Measurements from ENCODE around the gene DNAJC13. TPM values are rescaled to one million over a fixed set of nuclear protein-coding genes. Genes with fewer than 3 reads are reported as not detected.

The DNAJC13 gene
- total RNA-seq, 2 experiments from 2014 or later: 22.8 to 42.7 TPM

DNA sequence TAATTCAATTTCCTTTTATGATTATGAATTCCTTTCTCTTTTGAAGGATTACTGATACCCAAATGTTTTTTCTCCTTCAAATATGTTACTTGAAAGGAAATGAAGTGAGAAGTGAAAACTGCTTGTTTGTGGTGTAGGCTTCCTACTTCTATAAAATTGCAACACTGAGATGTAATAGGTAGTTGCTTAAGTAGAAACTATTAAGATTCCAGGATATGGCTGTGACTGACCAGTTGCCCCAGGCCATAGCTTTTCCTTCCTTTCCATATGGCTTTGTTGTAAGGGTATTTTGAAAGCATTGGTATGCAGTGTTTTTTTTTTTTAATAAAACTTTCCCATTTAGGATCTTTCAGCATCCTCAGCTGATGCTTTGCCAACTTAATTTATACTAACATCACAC lies 28.5 kb downstream of the DNAJC13 start:
- no peaks in the 10 kb centered on the region for H3K9me2 ChIP-seq (ENCODE audit: insufficient read depth, low read length)
- ChIA-PET POLR2A (interaction anchor here (0.6 to 1.6 kb wide), 5 partner anchors 10 to 59 kb away, joined by 3 to 6 read pairs (median 3); no protein-coding TSS in a partner anchor), CTCF (ENCODE audit: unreplicated experiment) (no interaction called here)
- no peak for DNase-seq (ENCODE audit: low spot score)
- TF ChIP-seq, protein P1, sequence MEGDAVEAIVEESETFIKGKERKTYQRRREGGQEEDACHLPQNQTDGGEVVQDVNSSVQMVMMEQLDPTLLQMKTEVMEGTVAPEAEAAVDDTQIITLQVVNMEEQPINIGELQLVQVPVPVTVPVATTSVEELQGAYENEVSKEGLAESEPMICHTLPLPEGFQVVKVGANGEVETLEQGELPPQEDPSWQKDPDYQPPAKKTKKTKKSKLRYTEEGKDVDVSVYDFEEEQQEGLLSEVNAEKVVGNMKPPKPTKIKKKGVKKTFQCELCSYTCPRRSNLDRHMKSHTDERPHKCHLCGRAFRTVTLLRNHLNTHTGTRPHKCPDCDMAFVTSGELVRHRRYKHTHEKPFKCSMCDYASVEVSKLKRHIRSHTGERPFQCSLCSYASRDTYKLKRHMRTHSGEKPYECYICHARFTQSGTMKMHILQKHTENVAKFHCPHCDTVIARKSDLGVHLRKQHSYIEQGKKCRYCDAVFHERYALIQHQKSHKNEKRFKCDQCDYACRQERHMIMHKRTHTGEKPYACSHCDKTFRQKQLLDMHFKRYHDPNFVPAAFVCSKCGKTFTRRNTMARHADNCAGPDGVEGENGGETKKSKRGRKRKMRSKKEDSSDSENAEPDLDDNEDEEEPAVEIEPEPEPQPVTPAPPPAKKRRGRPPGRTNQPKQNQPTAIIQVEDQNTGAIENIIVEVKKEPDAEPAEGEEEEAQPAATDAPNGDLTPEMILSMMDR (conservative IDR thresholded peaks at IDR 0.05; ENCODE audit: low read length): no peak
- TF ChIP-seq EZH2phosphoT487 (IDR thresholded peaks at IDR 0.05; ENCODE audit: borderline replicate concordance, low read depth, low read length): no peak
- no peak overlapping the region for H2AFZ ChIP-seq (ENCODE audit: low read length)
- intact Hi-C loops (cut with micrococcal nuclease; ENCODE audit: unreplicated experiment): no loop called here
- H3K4me1 ChIP-seq (ENCODE audit: insufficient read depth, low read length, poor library complexity, severe bottlenecking): no peaks in the 10 kb centered on the region
- H3K4me3 ChIP-seq (ENCODE audit: low read depth, low read length, poor library complexity, severe bottlenecking): no peak overlapping the region
- H3K4me2 ChIP-seq (ENCODE audit: low read length): no peak overlapping the region
- peaks cover 3% of the 10 kb centered on the region; the same call in 1 of the 2 replicates for H3K79me2 ChIP-seq (ENCODE audit: insufficient read depth, low read depth, low read length)
- H4K20me1 ChIP-seq (ENCODE audit: insufficient read depth, low read length): no peaks in the 10 kb centered on the region
- BruUV-seq (replicated peaks): no TSS peak
- no peaks in the 10 kb centered on the region for H3K9me3 ChIP-seq (ENCODE audit: low read length)
- peaks cover 49% of the 10 kb centered on the region for H3K36me3 ChIP-seq (ENCODE audit: insufficient read depth, low read length)
- H3K27ac ChIP-seq (ENCODE audit: low read depth, low read length, poor library complexity, severe bottlenecking): no peak overlapping the region

DNA sequence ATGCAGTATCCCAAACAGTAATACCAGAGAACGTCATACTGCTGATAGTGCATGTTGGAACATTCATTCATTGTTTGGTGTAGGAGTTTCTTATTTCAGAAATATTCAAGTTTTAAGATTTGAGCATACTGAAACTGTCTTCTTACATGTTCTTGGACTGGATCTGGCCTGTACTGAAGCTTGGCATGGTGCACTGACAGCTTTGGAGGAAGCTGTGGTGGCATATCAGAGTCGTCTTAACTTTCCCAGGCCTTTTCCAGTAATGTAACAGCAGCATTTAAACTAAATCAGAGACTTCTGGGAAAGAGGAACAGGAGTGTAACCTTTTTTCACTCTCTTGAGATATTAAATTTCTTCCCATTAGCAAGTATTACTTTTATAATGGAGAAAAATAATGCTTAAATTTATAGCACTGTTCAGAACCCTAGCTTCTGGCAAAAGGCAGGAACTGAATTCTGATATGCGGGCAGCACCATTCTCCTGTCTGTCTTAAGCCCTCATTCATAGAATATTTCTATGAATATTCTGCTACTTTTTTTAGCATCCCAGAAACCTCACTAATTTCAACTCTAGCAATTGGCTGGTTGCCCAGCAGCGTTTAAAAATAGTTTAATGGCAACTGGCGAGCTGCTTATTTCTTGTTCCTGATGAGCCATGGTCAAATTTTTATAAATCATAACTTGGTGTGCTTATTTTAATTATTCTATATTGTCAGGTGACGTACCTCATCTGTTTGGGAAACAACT lies 31.1 kb downstream of the DNAJC13 start:
- Histone ChIP-seq H3K4me3 (ENCODE audit: low read depth, low read length, poor library complexity, severe bottlenecking) (no peak overlapping the region), H3K9me3 (ENCODE audit: low read length) (no peaks in the 10 kb centered on the region), H3K27ac (ENCODE audit: low read depth, low read length, poor library complexity, severe bottlenecking) (no peak overlapping the region), H3K79me2 (ENCODE audit: insufficient read depth, low read depth, low read length) (peaks cover 2% of the 10 kb centered on the region; the same call in 1 of the 2 replicates), H4K20me1 (ENCODE audit: insufficient read depth, low read length) (no peaks in the 10 kb centered on the region), H3K9me2 (ENCODE audit: insufficient read depth, low read length) (no peaks in the 10 kb centered on the region), H2AFZ (ENCODE audit: low read length) (no peak overlapping the region), H3K36me3 (ENCODE audit: insufficient read depth, low read length) (peaks cover 65% of the 10 kb centered on the region), H3K4me2 (ENCODE audit: low read length) (no peak overlapping the region), H3K4me1 (ENCODE audit: insufficient read depth, low read length, poor library complexity, severe bottlenecking) (no peaks in the 10 kb centered on the region)
- TF ChIP-seq, protein P1 (conservative IDR thresholded peaks at IDR 0.05; ENCODE audit: low read length): no peak
- no peak for TF ChIP-seq EZH2phosphoT487 (IDR thresholded peaks at IDR 0.05; ENCODE audit: borderline replicate concordance, low read depth, low read length)
- no peak for DNase-seq (ENCODE audit: low spot score)
- ChIA-PET CTCF (ENCODE audit: unreplicated experiment) (no interaction called here), POLR2A (interaction anchor here (0.7 to 1.4 kb wide), 4 partner anchors 9 to 1464 kb away, joined by 3 to 5 read pairs (median 3); no protein-coding TSS in a partner anchor)
- intact Hi-C loops (cut with micrococcal nuclease; ENCODE audit: unreplicated experiment): no loop called here
- BruUV-seq (replicated peaks): no TSS peak

DNA sequence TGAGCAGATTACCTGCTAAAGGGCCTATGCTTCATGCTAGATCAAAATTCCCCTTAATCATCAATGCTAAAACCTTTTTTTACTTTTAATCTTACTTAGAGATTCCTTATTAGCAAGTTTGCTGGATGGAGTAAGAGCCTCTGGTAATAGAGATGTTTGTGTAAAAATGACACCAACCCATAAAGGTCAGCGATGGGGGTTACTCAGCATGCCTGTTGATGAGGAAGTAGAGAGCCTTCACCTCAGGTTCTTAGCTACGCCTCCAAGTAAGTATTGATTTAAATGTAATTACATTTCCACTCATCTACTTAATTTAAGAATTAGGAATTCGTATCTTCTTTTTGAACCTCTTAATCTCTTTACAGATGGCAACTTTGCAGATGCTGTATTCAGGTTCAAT lies 38.8 kb downstream of the DNAJC13 start:
- DNase-seq (ENCODE audit: low spot score): no peak
- no peaks in the 10 kb centered on the region for H4K20me1 ChIP-seq (ENCODE audit: insufficient read depth, low read length)
- H3K36me3 ChIP-seq (ENCODE audit: insufficient read depth, low read length): peaks cover 99% of the 10 kb centered on the region
- ChIA-PET CTCF (ENCODE audit: unreplicated experiment) (interaction anchor here (0.6 kb wide), 1 partner anchor 254 kb away, joined by 3 read pairs; no protein-coding TSS in a partner anchor), POLR2A (interaction anchor here (0.7 to 1.7 kb wide), 4 partner anchors 9 to 60 kb away, joined by 3 to 5 read pairs (median 4); partner anchors contain the start of gene DNAJC13)
- no peak overlapping the region for H3K4me3 ChIP-seq (ENCODE audit: low read depth, low read length, poor library complexity, severe bottlenecking)
- H3K79me2 ChIP-seq (ENCODE audit: insufficient read depth, low read depth, low read length): no peaks in the 10 kb centered on the region
- H2AFZ ChIP-seq (ENCODE audit: low read length): no peak overlapping the region
- H3K27ac ChIP-seq (ENCODE audit: low read depth, low read length, poor library complexity, severe bottlenecking): no peak overlapping the region
- TF ChIP-seq EZH2phosphoT487 (IDR thresholded peaks at IDR 0.05; ENCODE audit: borderline replicate concordance, low read depth, low read length): no peak
- TF ChIP-seq, protein P1 (conservative IDR thresholded peaks at IDR 0.05; ENCODE audit: low read length): no peak
- no peaks in the 10 kb centered on the region for H3K4me1 ChIP-seq (ENCODE audit: insufficient read depth, low read length, poor library complexity, severe bottlenecking)
- no peak overlapping the region for H3K4me2 ChIP-seq (ENCODE audit: low read length)
- intact Hi-C loops (cut with micrococcal nuclease; ENCODE audit: unreplicated experiment): no loop called here
- BruUV-seq (replicated peaks): no TSS peak
- H3K9me3 ChIP-seq (ENCODE audit: low read length): no peaks in the 10 kb centered on the region
- H3K9me2 ChIP-seq (ENCODE audit: insufficient read depth, low read length): no peaks in the 10 kb centered on the region

Data from OCI-LY7 (cell line).